AG09319 (cell line): Measurements from ENCODE around the gene CBLB.

Experiments used
- DNase-seq: peaks from one replicate; pipeline ENCODE4 v3.0.0-alpha.2; 2010; ENCODE audit warnings: low read depth; ENCODE audit errors: extremely low read depth
- CTCF ChIP-seq: IDR thresholded peaks from 2 replicates; pipeline ENCODE4 v1.5.1; 2011; ENCODE audit warnings: low read depth, mild to moderate bottlenecking, inconsistent platforms, low read length, moderate library complexity

The CBLB gene

DNA sequence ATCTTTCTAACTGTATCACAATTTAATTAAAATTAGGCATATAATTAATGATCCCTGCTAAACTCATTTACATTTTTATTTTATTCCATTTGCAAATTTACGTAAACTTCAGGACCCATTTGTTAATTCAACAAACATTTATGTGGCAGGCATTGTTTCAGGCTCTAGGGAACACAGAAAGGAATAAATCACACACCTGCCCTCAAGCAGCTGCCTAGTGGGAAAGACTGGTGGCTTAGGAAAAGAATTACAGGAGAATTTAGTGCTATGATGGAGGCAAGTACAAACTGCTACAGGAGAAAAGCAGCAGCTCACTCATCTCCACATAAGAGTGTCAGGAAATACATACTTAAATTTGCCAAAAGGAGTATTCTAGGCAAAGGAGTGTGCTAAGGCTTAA is 11.2 kb downstream of the CBLB start:
- no peak for DNase-seq
- no peak for TF ChIP-seq CTCF

DNA sequence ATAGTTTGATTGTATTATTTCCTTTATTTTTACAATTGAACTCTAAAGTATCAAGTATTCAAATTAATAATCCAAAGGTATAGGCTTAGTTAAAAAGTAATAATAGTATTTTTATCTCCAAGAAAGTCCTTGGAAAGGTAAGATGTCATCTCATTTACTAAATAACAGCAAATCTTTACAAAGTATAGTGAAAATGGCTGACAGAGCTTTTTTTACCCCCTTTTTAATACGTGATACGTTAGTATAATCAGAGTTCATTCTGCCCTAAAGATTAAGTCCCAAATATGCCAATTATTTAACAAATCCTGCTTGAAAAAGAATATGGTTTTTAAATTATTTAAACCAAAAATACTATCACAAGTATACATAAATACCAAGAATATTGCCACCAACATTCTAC is 12.2 kb downstream of the CBLB start:
- no peak for TF ChIP-seq CTCF
- DNase-seq: no peak

GRCh38 chr3:105853801-105854432 is 14.9 kb downstream of the CBLB start:
- TF ChIP-seq CTCF: no peak
- DNase-seq: no peak

DNA sequence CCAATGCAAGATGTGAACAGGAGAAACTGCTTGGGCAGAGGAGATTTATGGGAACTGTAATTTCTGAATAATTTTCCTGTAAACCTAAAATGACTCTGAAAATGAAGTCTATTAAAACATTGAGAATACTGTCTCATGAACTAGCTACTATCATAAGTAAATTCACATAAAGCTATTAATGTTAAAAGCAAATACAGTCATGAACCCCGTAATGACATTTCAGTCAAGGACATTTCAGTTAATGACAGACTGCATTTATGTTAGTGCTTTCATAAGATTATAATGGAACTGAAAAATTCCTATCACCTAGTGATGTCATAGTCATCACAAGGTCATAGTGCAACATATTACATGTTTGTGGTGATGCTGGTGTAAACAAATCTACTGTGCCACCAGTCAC is 17.2 kb downstream of the CBLB start:
- no peak for DNase-seq
- no peak for TF ChIP-seq CTCF

DNA sequence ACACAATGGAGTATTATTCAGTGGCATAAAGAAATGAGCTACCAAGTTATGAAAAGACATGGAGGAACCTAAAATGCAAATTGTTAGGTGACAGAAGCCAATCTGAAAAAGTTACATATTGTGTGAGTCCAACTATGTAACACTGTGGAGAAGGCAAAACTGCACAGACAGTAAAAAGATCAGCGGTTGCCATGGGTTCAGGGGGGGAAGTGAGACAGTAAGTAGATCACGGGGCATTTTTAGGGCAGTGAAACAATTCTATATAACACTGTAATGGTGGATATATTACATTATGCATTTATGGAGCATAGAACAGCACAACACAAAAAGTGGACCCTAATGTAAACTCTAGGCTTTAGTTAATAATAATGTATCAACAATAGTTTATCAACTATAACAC is 17.6 kb downstream of the CBLB start:
- no peak for DNase-seq
- TF ChIP-seq CTCF: no peak

DNA sequence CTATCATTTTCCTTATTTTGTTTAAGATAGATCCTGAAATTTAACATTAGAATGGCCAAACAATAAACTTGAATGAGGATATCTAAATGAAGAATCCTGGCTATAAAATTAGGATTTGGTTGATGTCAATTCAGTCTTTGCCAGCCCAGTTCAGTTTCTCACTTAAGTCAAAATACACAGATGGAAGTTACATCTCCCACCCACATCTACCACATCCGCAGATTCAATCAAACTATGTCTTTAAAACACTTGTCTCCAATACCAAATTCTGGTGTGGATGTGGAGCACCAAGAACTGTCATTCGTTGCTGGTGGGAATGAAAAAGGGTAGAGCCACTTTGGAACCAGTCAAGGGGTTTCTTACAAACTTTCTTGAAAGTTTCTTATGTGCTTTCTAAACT is 18.2 kb downstream of the CBLB start:
- TF ChIP-seq CTCF: no peak
- DNase-seq: no peak

DNA sequence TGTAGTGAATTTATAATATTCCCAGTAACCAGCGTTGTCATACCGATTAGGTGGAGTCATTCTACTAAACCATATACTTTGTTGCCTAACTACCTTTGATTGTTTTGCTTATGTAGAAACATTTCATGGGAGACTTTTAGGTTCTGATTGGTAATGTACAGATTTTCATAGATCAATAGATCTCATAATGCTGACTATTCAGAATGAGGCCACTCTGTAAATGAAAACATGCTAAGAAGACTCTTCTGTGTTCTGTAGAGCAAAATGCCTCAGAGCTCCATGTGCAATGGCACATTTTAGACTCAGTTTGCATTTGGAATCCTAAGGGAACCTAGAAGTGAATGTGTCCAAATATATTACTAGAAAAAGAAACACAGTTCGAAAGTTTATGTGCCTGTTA is 20.0 kb downstream of the CBLB start:
- TF ChIP-seq CTCF: no peak
- no peak for DNase-seq
